Measurements from ENCODE around the gene HAP1. TPM values are rescaled to one million over a fixed set of nuclear protein-coding genes. Genes with fewer than 3 reads are reported as not detected.

HAP1 gene
- total RNA-seq, 1 experiment from 2014 or later: 2.5 TPM

DNA sequence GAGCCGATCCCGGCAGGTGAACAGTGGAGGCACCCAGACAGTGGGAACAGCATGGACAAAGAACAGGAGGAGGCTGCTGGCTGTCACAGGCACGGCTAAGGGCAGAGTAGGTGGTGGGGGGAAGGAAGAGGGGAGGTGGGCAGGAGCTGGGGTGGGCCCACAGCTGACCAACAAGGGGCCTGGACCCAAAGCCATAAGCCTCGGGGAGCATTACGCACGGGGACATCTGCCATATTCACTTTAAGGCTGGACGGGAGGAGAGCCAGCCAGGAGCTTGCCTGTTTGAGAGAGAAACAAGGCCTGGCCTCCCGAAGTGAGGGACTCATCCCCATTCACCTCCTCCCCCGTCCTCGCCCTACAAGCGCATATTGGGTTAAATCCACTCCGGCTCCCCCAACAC, 19.6 kb upstream of the HAP1 start:
- no peak overlapping the region for H2AK5ac ChIP-seq (ENCODE audit: insufficient read length, low read length)
- no peak overlapping the region for H2AFZ ChIP-seq (ENCODE audit: low read length)
- no peak overlapping the region for H3T11ph ChIP-seq (ENCODE audit: low read length)
- no peak overlapping the region for H2BK120ac ChIP-seq (ENCODE audit: low read depth, low read length, poor library complexity, severe bottlenecking)
- H3K79me1 ChIP-seq (ENCODE audit: insufficient read depth, low read depth, low read length, poor library complexity, severe bottlenecking): no peaks in the 10 kb centered on the region
- H3K36me3 Mint-ChIP-seq (ENCODE audit: insufficient read depth in 1 of 3, low read depth in 3 of 3): peaks cover 22 to 43% (median 42%) of the 10 kb centered on the region in 3 experiments; a peak in 6 of 7 replicates
- no peak overlapping the region for H2BK20ac ChIP-seq (ENCODE audit: low read depth, low read length, poor library complexity, severe bottlenecking)
- no peak overlapping the region for H3K23ac ChIP-seq (ENCODE audit: insufficient read length, low read depth, low read length)
- no CpG with 5 or more reads among the region's 12 CpGs for WGBS (ENCODE audit: extremely low coverage, insufficient read length, low lambda C conversion rate)
- no peaks in the 10 kb centered on the region for H3K27me3 ChIP-seq (ENCODE audit: insufficient read depth, low read length)
- no peaks in the 10 kb centered on the region for H3K4me1 Mint-ChIP-seq
- H3K9me3 Mint-ChIP-seq: no peaks in the 10 kb centered on the region
- H3K56ac ChIP-seq (ENCODE audit: insufficient read length, low read depth, low read length): no peak overlapping the region
- H3K23me2 ChIP-seq (ENCODE audit: insufficient read length, low read depth, low read length, poor library complexity, severe bottlenecking): no peaks in the 10 kb centered on the region
- no peaks in the 10 kb centered on the region for H4K20me1 ChIP-seq (ENCODE audit: control insufficient read depth, insufficient read depth, insufficient read length)
- H3K9me3 ChIP-seq (ENCODE audit: control insufficient read depth, low read depth, low read length): no peaks in the 10 kb centered on the region
- no peak overlapping the region for H2BK5ac ChIP-seq (ENCODE audit: insufficient read length, low read length)
- no peak overlapping the region for H3K27ac ChIP-seq (ENCODE audit: insufficient read length, low read depth, low read length)
- H3K14ac ChIP-seq (ENCODE audit: insufficient read depth, low read length): no peak overlapping the region
- TF ChIP-seq, protein P1, sequence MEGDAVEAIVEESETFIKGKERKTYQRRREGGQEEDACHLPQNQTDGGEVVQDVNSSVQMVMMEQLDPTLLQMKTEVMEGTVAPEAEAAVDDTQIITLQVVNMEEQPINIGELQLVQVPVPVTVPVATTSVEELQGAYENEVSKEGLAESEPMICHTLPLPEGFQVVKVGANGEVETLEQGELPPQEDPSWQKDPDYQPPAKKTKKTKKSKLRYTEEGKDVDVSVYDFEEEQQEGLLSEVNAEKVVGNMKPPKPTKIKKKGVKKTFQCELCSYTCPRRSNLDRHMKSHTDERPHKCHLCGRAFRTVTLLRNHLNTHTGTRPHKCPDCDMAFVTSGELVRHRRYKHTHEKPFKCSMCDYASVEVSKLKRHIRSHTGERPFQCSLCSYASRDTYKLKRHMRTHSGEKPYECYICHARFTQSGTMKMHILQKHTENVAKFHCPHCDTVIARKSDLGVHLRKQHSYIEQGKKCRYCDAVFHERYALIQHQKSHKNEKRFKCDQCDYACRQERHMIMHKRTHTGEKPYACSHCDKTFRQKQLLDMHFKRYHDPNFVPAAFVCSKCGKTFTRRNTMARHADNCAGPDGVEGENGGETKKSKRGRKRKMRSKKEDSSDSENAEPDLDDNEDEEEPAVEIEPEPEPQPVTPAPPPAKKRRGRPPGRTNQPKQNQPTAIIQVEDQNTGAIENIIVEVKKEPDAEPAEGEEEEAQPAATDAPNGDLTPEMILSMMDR (conservative IDR thresholded peaks at IDR 0.05): no peak
- H3K4ac ChIP-seq (ENCODE audit: low read depth, low read length): no peak overlapping the region
- H3K18ac ChIP-seq (ENCODE audit: insufficient read length, low read depth, low read length): no peak overlapping the region
- no peak overlapping the region for H3K4me3 Mint-ChIP-seq
- no peak overlapping the region for H4K8ac ChIP-seq (replicated peaks; ENCODE audit: insufficient read length, low read depth, low read length)
- no peaks in the 10 kb centered on the region for H3K79me2 ChIP-seq (ENCODE audit: insufficient read depth, low read length)
- no peak overlapping the region for H3K9ac ChIP-seq (ENCODE audit: extremely low read depth, insufficient read length, low read length)
- H3K4me1 ChIP-seq (ENCODE audit: insufficient read depth, low read length): no peaks in the 10 kb centered on the region
- H3K27ac Mint-ChIP-seq: peak overlapping the region in 1 of 3 experiments; percentile 74; a peak in 3 of 7 replicates
- no peak overlapping the region for H4K91ac ChIP-seq (ENCODE audit: insufficient read length, low read depth, low read length)
- no peak overlapping the region for H2BK12ac ChIP-seq (ENCODE audit: insufficient read length, low read depth, low read length)
- no peak overlapping the region for H2BK15ac ChIP-seq (ENCODE audit: low read depth, low read length)
- no peak overlapping the region for H3K4me2 ChIP-seq (ENCODE audit: insufficient read depth, insufficient read length, low read length)
- H4K5ac ChIP-seq (ENCODE audit: insufficient read length, low read depth, low read length): no peak overlapping the region
- H3K27me3 Mint-ChIP-seq (ENCODE audit: low read depth): no peaks in the 10 kb centered on the region; the same call in 1 of the 2 replicates
- DNase-seq: no peak
